HCT116 (cell line): Measurements from ENCODE around the gene BOC. TPM values are rescaled to one million over a fixed set of nuclear protein-coding genes. Genes with fewer than 3 reads are reported as not detected.

Source experiments
- ATAC-seq: fragments of 200-7000 bp; cut with Tn5 transposase; 2 replicates; pipeline ENCODE4 v1.9.1; 2020; ENCODE audit warnings: mild to moderate bottlenecking, moderate library complexity
- BruUV-seq: library from RNA; stranded (reverse); fragments of 400-500 nt; replicated peaks from 2 replicates; lab custom pipeline; 2021; lab: Mats Ljungman, UMichigan
- CTCF ChIA-PET: fragments of 300-600 bp; sonication (Branson Sonifier 250); formaldehyde crosslinking; loops from one replicate; lab custom pipeline; 2021; ENCODE audit warnings: antibody characterized with exemption; lab: Charles Lee
- POLR2A ChIA-PET: fragments of 300-600, 350-600 bp; sonication (Branson Sonifier 250); formaldehyde crosslinking; loops from one replicate; lab custom pipeline; 2021; ENCODE audit warnings: antibody characterized with exemption; lab: Charles Lee
- RAD21 ChIA-PET, 2 experiments: fragments of 300-600 bp; sonication (Branson Sonifier 250); formaldehyde crosslinking; loops; one replicate each; lab custom pipeline; 2023; ENCODE audit warnings: low total read pairs in 2 of 2; ENCODE audit not compliant: uncharacterized antibody in 2 of 2, unreplicated experiment in 2 of 2, low non-redundant PET in 1 of 2; lab: Charles Lee
- DNase-seq: peaks from one replicate; pipeline ENCODE4 v3.0.0-alpha.2; 2010; ENCODE audit warnings: low read depth, low spot score
- H2AFZ ChIP-seq: fragments of 200-600 bp; shearing (Covaris generic), sonication (generic); 2 replicates; pipeline ENCODE4 v1.6.1; 2017; ENCODE audit warnings: low read depth, mixed run types, mixed read lengths, antibody characterized with exemption, low read length; ENCODE audit not compliant: poor library complexity, severe bottlenecking
- H3K27ac ChIP-seq: 2 replicates; pipeline ENCODE4 v1.5.1; 2012; ENCODE audit warnings: low read depth, low read length
- H3K27me3 ChIP-seq: fragments of 200-600 bp; sonication (generic); 2 replicates; pipeline ENCODE4 v1.6.1; 2016; ENCODE audit warnings: mixed run types, low read length, mixed read lengths; ENCODE audit not compliant: insufficient read depth
- H3K36me3 ChIP-seq, 2 experiments: fragments of 200-500 bp in 1 of 2; fragments of 200-600 bp in 1 of 2; sonication (Bioruptor generic) in 1 of 2; sonication (generic) in 1 of 2; 2 replicates each; pipeline versions ENCODE4 v1.5.1 to v1.6.1; 2014 to 2016; ENCODE audit warnings: low read length in 2 of 2, inconsistent platforms in 1 of 2, mixed read lengths in 1 of 2, mixed run types in 1 of 2; ENCODE audit not compliant: insufficient read depth in 2 of 2, control insufficient read depth in 1 of 2
- H3K4me1 ChIP-seq, 2 experiments: fragments of 200-600 bp in 1 of 2; sonication (generic) in 1 of 2; 2 replicates each; pipeline versions ENCODE4 v1.5.1 to v1.6.1; 2012 to 2017; ENCODE audit warnings: low read length in 2 of 2, inconsistent platforms in 1 of 2, mild to moderate bottlenecking in 1 of 2, mixed read lengths in 1 of 2, mixed run types in 1 of 2, moderate library complexity in 1 of 2; ENCODE audit not compliant: insufficient read depth in 2 of 2, control insufficient read depth in 1 of 2
- H3K4me2 ChIP-seq: fragments of 200-600 bp; sonication (generic); 2 replicates; pipeline ENCODE4 v1.6.1; 2017; ENCODE audit warnings: mixed run types, low read length, mixed read lengths
- H3K4me3 ChIP-seq, 2 experiments: fragments of 200-600 bp in 1 of 2; sonication (generic) in 1 of 2; replicated peaks in 1 of 2; 2 replicates each; pipeline ENCODE4 v1.5.1; 2011 to 2016; ENCODE audit warnings: low read length in 2 of 2, control low read depth in 1 of 2, low read depth in 1 of 2, mild to moderate bottlenecking in 1 of 2, mixed read lengths in 1 of 2, mixed run types in 1 of 2
- H3K79me2 ChIP-seq: fragments of 200-600 bp; sonication (generic); 2 replicates; pipeline ENCODE4 v1.6.1; 2017; ENCODE audit warnings: mild to moderate bottlenecking, mixed run types, low read length, moderate library complexity, mixed read lengths; ENCODE audit not compliant: insufficient read depth
- H3K9ac ChIP-seq: fragments of 200-600 bp; sonication (generic); 2 replicates; pipeline ENCODE4 v1.6.1; 2016; ENCODE audit warnings: low read length, mixed read lengths
- H3K9me2 ChIP-seq: fragments of 200-600 bp; sonication (generic), shearing (Covaris generic); 2 replicates; pipeline ENCODE4 v1.6.1; 2017; ENCODE audit warnings: mixed run types, mild to moderate bottlenecking, moderate library complexity; ENCODE audit not compliant: insufficient read depth
- H3K9me3 ChIP-seq, 2 experiments: fragments of 200-500 bp in 1 of 2; fragments of 200-600 bp in 1 of 2; sonication (Bioruptor generic) in 1 of 2; sonication (generic) in 1 of 2; 2 replicates each; pipeline ENCODE4 v1.6.1; 2014 to 2017; ENCODE audit warnings: low read length in 2 of 2, mixed read lengths in 2 of 2, inconsistent platforms in 1 of 2, low read depth in 1 of 2, mild to moderate bottlenecking in 1 of 2, mixed run types in 1 of 2, moderate library complexity in 1 of 2; ENCODE audit not compliant: control insufficient read depth in 1 of 2, insufficient read depth in 1 of 2
- H4K20me1 ChIP-seq: fragments of 200-600 bp; sonication (generic), shearing (Covaris generic); 2 replicates; pipeline ENCODE4 v1.6.1; 2017; ENCODE audit warnings: mixed run types, mild to moderate bottlenecking, moderate library complexity; ENCODE audit not compliant: insufficient read depth
- CBX3 ChIP-seq: IDR thresholded peaks from 2 replicates; pipeline ENCODE4 v1.6.1; 2012; ENCODE audit warnings: low read depth
- CEBPB ChIP-seq: IDR thresholded peaks from 2 replicates; pipeline ENCODE4 v1.6.1; 2012; ENCODE audit warnings: low read depth
- ELF1 ChIP-seq: IDR thresholded peaks from 2 replicates; pipeline ENCODE4 v1.6.1; 2012; ENCODE audit warnings: low read depth, borderline replicate concordance
- JUND ChIP-seq: IDR thresholded peaks from 2 replicates; pipeline ENCODE4 v1.6.1; 2012
- RAD21 ChIP-seq: IDR thresholded peaks from 2 replicates; pipeline ENCODE4 v1.6.1; 2012; ENCODE audit warnings: low read depth, mild to moderate bottlenecking
- SIN3A ChIP-seq: IDR thresholded peaks from 2 replicates; pipeline ENCODE4 v1.6.1; 2012; ENCODE audit warnings: low read depth
- SP1 ChIP-seq: IDR thresholded peaks from 2 replicates; pipeline ENCODE4 v1.6.1; 2012; ENCODE audit warnings: low read depth
- TCF7L2 ChIP-seq: IDR thresholded peaks from 2 replicates; pipeline ENCODE4 v1.7.0; 2011; ENCODE audit warnings: borderline replicate concordance, inconsistent platforms; ENCODE audit not compliant: insufficient read depth, insufficient read length; ENCODE audit errors: extremely low read depth
- intact Hi-C: fragments of 100-400 bp; cut with micrococcal nuclease; formaldehyde crosslinking; loops from 2 replicates; pipeline ENCODE4 v1.10.0; 2022
- total RNA-seq: library from RNA; stranded (reverse); gene quantifications from one replicate; pipeline ENCODE4 v1.2.1, GENCODE V29; 2021; ENCODE audit not compliant: unreplicated experiment
- TF ChIP-seq, protein P1 (sequence below): IDR thresholded peaks from 2 replicates; pipeline ENCODE4 v1.6.1; 2012
- TF ChIP-seq, protein P2 (sequence below): IDR thresholded peaks from 2 replicates; pipeline ENCODE4 v1.6.1; 2011; ENCODE audit warnings: mild to moderate bottlenecking, low read length, moderate library complexity; ENCODE audit not compliant: insufficient replicate concordance; ENCODE audit errors: extremely low read depth

The BOC gene
- total RNA-seq, 1 experiment from 2014 or later: 3.3 TPM

DNA sequence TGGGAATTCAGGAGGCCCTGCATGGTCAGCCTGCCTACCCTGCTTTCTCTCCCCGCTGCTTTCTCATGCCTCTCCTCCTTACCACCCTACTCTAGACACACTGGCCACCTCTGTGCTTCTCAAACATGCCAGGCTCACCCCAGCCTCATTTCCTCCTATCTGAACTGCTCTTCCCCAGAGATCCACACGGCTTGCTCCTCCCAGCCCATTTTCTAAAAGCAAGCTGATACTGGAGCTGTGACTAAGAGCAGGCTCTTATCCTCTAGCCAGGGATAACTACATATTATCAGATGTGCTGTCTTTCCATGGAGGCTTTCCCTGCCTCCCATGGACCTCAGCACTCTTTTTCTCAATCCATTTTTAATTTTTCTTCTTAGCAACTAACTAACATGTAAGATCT, 85.9 kb downstream of the BOC start:
- DNase-seq: no peak
- no peaks in the 10 kb centered on the region for H3K36me3 ChIP-seq
- intact Hi-C loops: loop anchor here (10.0 kb wide), 1 partner anchor 328 kb away; no protein-coding TSS in a partner anchor
- no peak overlapping the region for H3K27ac ChIP-seq
- no peak for TF ChIP-seq SIN3A
- no peak for TF ChIP-seq RAD21
- no peak for TF ChIP-seq CEBPB
- TF ChIP-seq SP1: no peak
- TF ChIP-seq, protein P1, sequence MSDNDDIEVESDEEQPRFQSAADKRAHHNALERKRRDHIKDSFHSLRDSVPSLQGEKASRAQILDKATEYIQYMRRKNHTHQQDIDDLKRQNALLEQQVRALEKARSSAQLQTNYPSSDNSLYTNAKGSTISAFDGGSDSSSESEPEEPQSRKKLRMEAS: no peak
- TF ChIP-seq TCF7L2: no peak
- TF ChIP-seq JUND: no peak
- no peak for TF ChIP-seq ELF1
- TF ChIP-seq, protein P2, sequence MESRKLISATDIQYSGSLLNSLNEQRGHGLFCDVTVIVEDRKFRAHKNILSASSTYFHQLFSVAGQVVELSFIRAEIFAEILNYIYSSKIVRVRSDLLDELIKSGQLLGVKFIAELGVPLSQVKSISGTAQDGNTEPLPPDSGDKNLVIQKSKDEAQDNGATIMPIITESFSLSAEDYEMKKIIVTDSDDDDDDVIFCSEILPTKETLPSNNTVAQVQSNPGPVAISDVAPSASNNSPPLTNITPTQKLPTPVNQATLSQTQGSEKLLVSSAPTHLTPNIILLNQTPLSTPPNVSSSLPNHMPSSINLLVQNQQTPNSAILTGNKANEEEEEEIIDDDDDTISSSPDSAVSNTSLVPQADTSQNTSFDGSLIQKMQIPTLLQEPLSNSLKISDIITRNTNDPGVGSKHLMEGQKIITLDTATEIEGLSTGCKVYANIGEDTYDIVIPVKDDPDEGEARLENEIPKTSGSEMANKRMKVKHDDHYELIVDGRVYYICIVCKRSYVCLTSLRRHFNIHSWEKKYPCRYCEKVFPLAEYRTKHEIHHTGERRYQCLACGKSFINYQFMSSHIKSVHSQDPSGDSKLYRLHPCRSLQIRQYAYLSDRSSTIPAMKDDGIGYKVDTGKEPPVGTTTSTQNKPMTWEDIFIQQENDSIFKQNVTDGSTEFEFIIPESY: no peak
- no peak for TF ChIP-seq CBX3
- TF ChIP-seq, all 23 proteins: peak for 0
- no peak overlapping the region for H3K4me3 ChIP-seq
- no peaks in the 10 kb centered on the region for H3K4me1 ChIP-seq
- CTCF ChIA-PET: interaction anchor here (1.1 kb wide), 1 partner anchor 9 kb away, joined by 3 read pairs; no protein-coding TSS in a partner anchor
- H4K20me1 ChIP-seq: no peaks in the 10 kb centered on the region
- H2AFZ ChIP-seq: no peak overlapping the region
- H3K9me2 ChIP-seq: no peaks in the 10 kb centered on the region
- RAD21 ChIA-PET: no interaction called here
- no peaks in the 10 kb centered on the region for H3K27me3 ChIP-seq
- H3K4me2 ChIP-seq: no peak overlapping the region
- ATAC-seq: no peak
- no peaks in the 10 kb centered on the region for H3K79me2 ChIP-seq
- POLR2A ChIA-PET: no interaction called here
- no peaks in the 10 kb centered on the region for H3K9me3 ChIP-seq
- BruUV-seq: no TSS peak
- no peak overlapping the region for H3K9ac ChIP-seq
